CD8-positive, alpha-beta memory T cell (primary cell): ENCODE results near the gene SMPD3. TPM values are rescaled to one million over a fixed set of nuclear protein-coding genes. Genes with fewer than 3 reads are reported as not detected.

Experiments used
- CTCF ChIA-PET: fragments of 350-600 bp; sonication (Branson Sonifier 250); formaldehyde crosslinking; loops from one replicate; lab custom pipeline; 2021; ENCODE audit warnings: antibody characterized with exemption; lab: Charles Lee
- POLR2A ChIA-PET: fragments of 350-600 bp; sonication (Branson Sonifier 250); formaldehyde crosslinking; loops from one replicate; lab custom pipeline; 2021; ENCODE audit warnings: antibody characterized with exemption; lab: Charles Lee
- DNase-seq, 5 donors: peaks; one replicate each; pipeline versions ENCODE4 v3.0.0 to v3.0.0-alpha.2; 2020 to 2022; ENCODE audit warnings: mixed read lengths in 1 of 5
- H3K27ac ChIP-seq: one replicate; pipeline ENCODE4 v1.7.0; 2013; ENCODE audit warnings: low read depth, mild to moderate bottlenecking, low read length, moderate library complexity
- H3K27me3 ChIP-seq: 2 replicates; pipeline ENCODE4 v1.7.0; 2013; ENCODE audit warnings: low read length, mild to moderate bottlenecking; ENCODE audit not compliant: insufficient read depth, poor library complexity, severe bottlenecking
- H3K36me3 ChIP-seq: 2 replicates; pipeline ENCODE4 v1.7.0; 2013; ENCODE audit warnings: mild to moderate bottlenecking, low read length, moderate library complexity; ENCODE audit not compliant: insufficient read depth
- H3K4me1 ChIP-seq: 2 replicates; pipeline ENCODE4 v1.7.0; 2013; ENCODE audit warnings: mild to moderate bottlenecking, low read length, moderate library complexity; ENCODE audit not compliant: insufficient read depth
- H3K4me3 ChIP-seq: 2 replicates; pipeline ENCODE4 v1.7.0; 2013; ENCODE audit warnings: mild to moderate bottlenecking, low read length
- H3K9me3 ChIP-seq: 2 replicates; pipeline ENCODE4 v1.7.0; 2013; ENCODE audit warnings: mild to moderate bottlenecking, low read length
- H3K27ac Mint-ChIP-seq, 8 donors: one replicate each; pipeline ENCODE4 v1.8.0; 2020 to 2021; ENCODE audit warnings: mixed read lengths in 8 of 8, mild to moderate bottlenecking in 6 of 8, inconsistent platforms in 3 of 8, moderate library complexity in 3 of 8
- H3K27me3 Mint-ChIP-seq, 2 donors: one replicate each; pipeline ENCODE4 v1.8.0; 2020 to 2021; ENCODE audit warnings: mixed read lengths in 2 of 2, mild to moderate bottlenecking in 1 of 2, moderate library complexity in 1 of 2
- H3K36me3 Mint-ChIP-seq, 3 donors: one replicate each; pipeline ENCODE4 v1.8.0; 2020 to 2021; ENCODE audit warnings: mixed read lengths in 3 of 3, inconsistent platforms in 1 of 3, mild to moderate bottlenecking in 1 of 3
- H3K4me1 Mint-ChIP-seq, 3 donors: one replicate each; pipeline ENCODE4 v1.8.0; 2020 to 2021; ENCODE audit warnings: mixed read lengths in 3 of 3, inconsistent platforms in 1 of 3, mild to moderate bottlenecking in 1 of 3
- H3K4me3 Mint-ChIP-seq, 7 donors: one replicate each; pipeline ENCODE4 v1.8.0; 2020 to 2021; ENCODE audit warnings: mixed read lengths in 7 of 7, mild to moderate bottlenecking in 6 of 7, moderate library complexity in 4 of 7, inconsistent platforms in 2 of 7
- H3K9me3 Mint-ChIP-seq, 5 donors: one replicate each; pipeline ENCODE4 v1.8.0; 2020 to 2022; ENCODE audit warnings: mixed read lengths in 5 of 5, mild to moderate bottlenecking in 3 of 5, moderate library complexity in 2 of 5, inconsistent platforms in 1 of 5
- polyA plus RNA-seq: library from polyadenylated mRNA; unstranded; fragments of 300-500 nt; fragmentation: Illumina TruSeq; gene quantifications from one replicate; pipeline ENCODE4 v1.2.3, GENCODE V29; 2021
- total RNA-seq, 2 experiments: library from RNA; stranded (reverse); gene quantifications; one replicate each; pipeline ENCODE4 v1.2.3, GENCODE V29; 2021

The SMPD3 gene
- total and polyA plus RNA-seq, 3 experiments from 2014 or later = 0.15 to 1.6 (median 0.22) TPM

- Histone ChIP-seq H3K4me3 (no peak overlapping the region), H3K27me3 (no peaks in the 10 kb centered on the region), H3K36me3 (peaks cover 49% of the 10 kb centered on the region), H3K9me3 (no peaks in the 10 kb centered on the region), H3K4me1 (no peaks in the 10 kb centered on the region), H3K27ac (no peak overlapping the region)
- Mint-ChIP-seq H3K9me3 (no peaks in the 10 kb centered on the region), H3K4me3 (no peak overlapping the region), H3K27ac (no peak overlapping the region), H3K27me3 (no peaks in the 10 kb centered on the region), H3K4me1 (peaks cover 0 to 15% (median 3%) of the 10 kb centered on the region in 3 donors), H3K36me3 (peaks cover 13 to 90% (median 29%) of the 10 kb centered on the region in 3 donors)
- ChIA-PET POLR2A (interaction anchor here (0.7 kb wide), 1 partner anchor 535 kb away, joined by 3 read pairs; no protein-coding TSS in a partner anchor), CTCF (no interaction called here)
- no peak for DNase-seq
These were observed 105.7 kb downstream of the SMPD3 start for GRCh38 chr16:68342620-68343019.

DNA sequence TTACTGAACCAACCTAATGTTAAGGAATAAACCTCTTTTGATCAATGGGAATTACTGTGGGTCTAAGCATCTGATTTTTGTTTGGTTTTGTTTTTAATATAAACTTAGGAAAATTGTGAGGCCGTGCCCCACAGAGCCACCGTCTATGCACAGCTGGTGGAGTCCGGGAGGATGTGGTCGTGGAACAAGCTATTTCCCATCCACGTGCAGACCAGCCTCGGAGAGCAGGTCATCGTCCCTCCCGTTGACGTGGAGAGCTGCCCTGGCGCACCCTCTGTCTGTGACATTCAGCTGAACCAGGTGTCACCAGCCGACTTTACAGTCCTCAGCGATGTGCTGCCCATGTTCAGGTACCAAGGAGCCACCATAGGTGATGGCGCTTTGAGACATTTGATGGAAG is 109.1 kb downstream of the SMPD3 start:
- Mint-ChIP-seq H3K4me1 (no peaks in the 10 kb centered on the region), H3K27me3 (no peaks in the 10 kb centered on the region), H3K36me3 (peaks cover 13 to 83% (median 29%) of the 10 kb centered on the region in 3 donors), H3K4me3 (no peak overlapping the region), H3K27ac (peak overlapping the region in 1 of 8 donors; percentile 41), H3K9me3 (no peaks in the 10 kb centered on the region)
- no peak overlapping the region for H3K4me3 ChIP-seq
- CTCF ChIA-PET = interaction anchor here (0.8 to 1.8 kb wide), 5 partner anchors 10 to 78 kb away, joined by 3 to 6 read pairs (median 3); partner anchors contain the start of gene SLC7A6
- no peaks in the 10 kb centered on the region for H3K4me1 ChIP-seq
- no peak overlapping the region for H3K27ac ChIP-seq
- no peaks in the 10 kb centered on the region for H3K27me3 ChIP-seq
- peaks cover 40% of the 10 kb centered on the region for H3K36me3 ChIP-seq
- H3K9me3 ChIP-seq = no peaks in the 10 kb centered on the region
- no peak for DNase-seq
- POLR2A ChIA-PET = no interaction called here

DNA sequence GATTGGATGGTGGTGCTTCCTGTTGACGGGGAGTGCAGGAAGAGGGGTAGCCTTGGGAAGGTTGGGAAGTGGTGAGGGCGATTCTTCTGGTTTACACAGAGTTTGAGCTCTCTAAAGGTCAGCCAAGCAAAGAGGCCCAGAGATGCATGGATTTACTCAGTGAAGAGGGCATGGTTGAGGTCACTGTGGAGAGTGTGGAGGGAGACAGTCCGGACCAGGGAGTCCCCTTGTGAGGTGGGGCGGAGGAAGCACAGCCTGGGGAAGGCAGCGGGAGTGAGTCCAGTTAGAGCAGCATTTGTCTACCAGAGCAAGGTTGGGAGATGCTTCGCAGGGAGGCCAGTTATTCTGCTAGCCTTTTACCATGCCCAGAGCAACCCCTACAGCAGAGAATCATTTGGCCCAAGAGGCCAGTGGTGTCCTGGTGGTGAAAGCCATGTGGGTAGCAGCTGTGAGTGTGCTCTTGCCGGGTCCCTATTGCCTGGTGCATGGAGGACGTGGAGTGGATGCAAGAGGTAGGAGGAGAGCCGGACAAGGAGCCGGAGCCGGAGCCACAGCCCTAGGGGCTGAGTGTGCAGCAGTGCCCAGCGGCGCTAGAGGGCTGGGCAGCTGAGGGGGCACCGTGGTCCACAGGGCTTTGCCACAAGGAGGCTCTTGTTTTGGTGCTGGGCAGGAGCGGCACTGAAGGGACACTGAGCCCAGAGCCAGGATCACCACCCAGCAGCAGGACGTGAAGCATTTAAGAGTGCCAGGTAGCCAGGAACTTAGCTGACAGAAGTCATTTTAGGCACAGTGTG is 109.8 kb downstream of the SMPD3 start:
- no peak overlapping the region for H3K27ac Mint-ChIP-seq
- CTCF ChIA-PET = interaction anchor here (1.3 to 1.9 kb wide), 4 partner anchors 9 to 77 kb away, joined by 3 to 8 read pairs (median 6); no protein-coding TSS in a partner anchor
- no peak for DNase-seq
- H3K9me3 Mint-ChIP-seq = no peaks in the 10 kb centered on the region
- Histone ChIP-seq H3K4me3 (no peak overlapping the region), H3K36me3 (peaks cover 40% of the 10 kb centered on the region), H3K4me1 (no peaks in the 10 kb centered on the region), H3K27me3 (no peaks in the 10 kb centered on the region), H3K27ac (no peak overlapping the region), H3K9me3 (no peaks in the 10 kb centered on the region)
- peaks cover 13 to 84% (median 30%) of the 10 kb centered on the region in 3 donors for H3K36me3 Mint-ChIP-seq
- no peaks in the 10 kb centered on the region for H3K27me3 Mint-ChIP-seq
- H3K4me1 Mint-ChIP-seq = no peaks in the 10 kb centered on the region
- H3K4me3 Mint-ChIP-seq = no peak overlapping the region
- POLR2A ChIA-PET = no interaction called here

- Mint-ChIP-seq H3K4me1 (peaks cover 0 to 7% (median 0%) of the 10 kb centered on the region in 3 donors), H3K9me3 (no peaks in the 10 kb centered on the region), H3K27ac (peak overlapping the region in 1 of 8 donors; percentile 94), H3K27me3 (no peaks in the 10 kb centered on the region), H3K36me3 (peaks cover 8 to 74% (median 26%) of the 10 kb centered on the region in 3 donors), H3K4me3 (no peak overlapping the region)
- Histone ChIP-seq H3K36me3 (peaks cover 33% of the 10 kb centered on the region), H3K4me1 (peaks cover 9% of the 10 kb centered on the region), H3K4me3 (no peak overlapping the region), H3K27me3 (no peaks in the 10 kb centered on the region), H3K27ac (no peak overlapping the region), H3K9me3 (no peaks in the 10 kb centered on the region)
- DNase-seq = no peak
- ChIA-PET POLR2A (interaction anchor here (0.6 to 1.1 kb wide), 2 partner anchors 71 to 768 kb away, joined by 3 to 5 read pairs; partner anchors contain the start of gene SLC7A6), CTCF (interaction anchor here (22.5 kb wide), 1 partner anchor 74 kb away, joined by 405 read pairs; the partner anchor contains the start of gene SLC7A6)
These were observed 113.1 kb downstream of the SMPD3 start for GRCh38 chr16:68335175-68335574.

DNA sequence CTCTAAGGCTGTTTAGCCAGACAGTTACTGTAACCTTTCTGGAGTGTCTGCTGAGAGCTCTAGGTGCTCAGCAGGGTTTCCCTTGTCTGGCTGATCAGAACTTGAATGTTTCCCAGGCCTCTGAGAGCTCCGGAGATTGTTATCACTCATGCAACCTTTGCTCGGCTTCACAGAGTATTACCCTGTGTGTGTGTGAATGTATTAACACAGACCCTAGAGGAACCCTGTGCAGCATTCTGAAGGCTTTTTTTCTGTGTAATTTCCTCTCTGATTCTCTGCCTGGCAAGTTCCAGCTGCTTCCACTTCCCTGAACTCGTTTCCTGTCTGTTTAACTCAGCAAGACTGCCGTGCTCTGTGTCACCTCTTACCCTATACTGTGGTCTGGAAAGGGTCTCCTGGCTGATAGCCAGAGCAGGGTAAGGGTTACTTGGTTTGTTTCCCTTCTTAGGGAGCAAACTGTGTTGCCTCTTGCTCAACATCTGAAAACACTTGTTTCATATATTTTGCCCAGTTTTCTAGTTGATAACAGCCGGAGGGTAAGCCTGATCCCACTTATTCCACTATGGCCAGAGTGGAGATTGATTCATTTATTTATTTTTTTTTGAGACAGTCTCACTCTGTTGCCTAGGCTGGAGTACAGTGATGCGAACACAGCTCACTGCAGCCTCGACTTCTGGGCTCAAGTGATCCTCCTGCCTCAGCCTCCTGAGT is 115.7 kb downstream of the SMPD3 start:
- Mint-ChIP-seq H3K4me1 (peaks cover 3 to 12% (median 5%) of the 10 kb centered on the region in 3 donors), H3K4me3 (no peak overlapping the region), H3K27me3 (no peaks in the 10 kb centered on the region), H3K9me3 (no peaks in the 10 kb centered on the region), H3K36me3 (peaks cover under 1 to 59% (median 19%) of the 10 kb centered on the region in 3 donors), H3K27ac (peak overlapping the region in 3 of 8 donors; percentile 16 to 60 (median 38))
- Histone ChIP-seq H3K27ac (no peak overlapping the region), H3K27me3 (no peaks in the 10 kb centered on the region), H3K4me3 (no peak overlapping the region), H3K4me1 (peaks cover 12% of the 10 kb centered on the region), H3K36me3 (peaks cover 8% of the 10 kb centered on the region), H3K9me3 (no peaks in the 10 kb centered on the region)
- ChIA-PET POLR2A (interaction anchor here (0.6 kb wide), 1 partner anchor 184 kb away, joined by 4 read pairs; no protein-coding TSS in a partner anchor), CTCF (interaction anchor here (1.2 to 22.5 kb wide), 2 partner anchors 49 to 72 kb away, joined by 6 to 405 read pairs; partner anchors contain the start of gene SLC7A6)
- DNase-seq = no peak

DNA sequence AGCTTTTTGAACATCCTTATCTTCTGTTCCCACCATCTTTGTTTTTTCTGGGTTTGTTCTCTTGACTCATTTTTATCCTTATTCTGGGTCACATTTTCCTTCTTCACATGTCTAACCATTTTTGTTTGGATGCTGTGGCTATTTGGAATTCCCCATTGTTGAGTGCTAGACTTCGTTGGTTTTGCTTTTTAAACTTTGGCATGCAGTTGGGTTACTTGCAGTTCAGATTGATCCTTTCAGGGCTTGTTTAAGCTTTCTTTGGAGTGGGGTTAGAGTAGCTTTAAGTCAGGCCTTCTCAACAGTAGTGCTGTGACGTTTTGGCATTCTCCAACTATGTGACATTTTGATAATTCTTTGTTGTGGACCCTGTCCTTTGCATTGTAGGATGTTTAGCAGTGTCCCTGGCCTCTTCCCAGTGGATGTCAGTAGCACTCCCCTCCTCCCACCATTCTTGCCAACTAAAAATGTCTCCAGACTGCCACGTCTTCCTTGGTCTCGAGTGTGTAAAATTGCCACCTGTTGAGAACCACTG is 116.4 kb downstream of the SMPD3 start:
- POLR2A ChIA-PET = no interaction called here
- Mint-ChIP-seq H3K9me3 (no peaks in the 10 kb centered on the region), H3K4me3 (no peak overlapping the region), H3K27me3 (no peaks in the 10 kb centered on the region), H3K4me1 (peaks cover 3 to 12% (median 5%) of the 10 kb centered on the region in 3 donors), H3K27ac (peak overlapping the region in 2 of 8 donors; percentile 16 to 38), H3K36me3 (peaks cover 0 to 57% (median 14%) of the 10 kb centered on the region in 3 donors)
- Histone ChIP-seq H3K27ac (no peak overlapping the region), H3K27me3 (no peaks in the 10 kb centered on the region), H3K4me3 (no peak overlapping the region), H3K9me3 (no peaks in the 10 kb centered on the region), H3K36me3 (peaks cover 3% of the 10 kb centered on the region), H3K4me1 (peaks cover 12% of the 10 kb centered on the region)
- CTCF ChIA-PET = interaction anchor here (1.2 to 22.5 kb wide), 2 partner anchors 48 to 71 kb away, joined by 6 to 405 read pairs; partner anchors contain the start of gene SLC7A6
- DNase-seq = no peak

DNA sequence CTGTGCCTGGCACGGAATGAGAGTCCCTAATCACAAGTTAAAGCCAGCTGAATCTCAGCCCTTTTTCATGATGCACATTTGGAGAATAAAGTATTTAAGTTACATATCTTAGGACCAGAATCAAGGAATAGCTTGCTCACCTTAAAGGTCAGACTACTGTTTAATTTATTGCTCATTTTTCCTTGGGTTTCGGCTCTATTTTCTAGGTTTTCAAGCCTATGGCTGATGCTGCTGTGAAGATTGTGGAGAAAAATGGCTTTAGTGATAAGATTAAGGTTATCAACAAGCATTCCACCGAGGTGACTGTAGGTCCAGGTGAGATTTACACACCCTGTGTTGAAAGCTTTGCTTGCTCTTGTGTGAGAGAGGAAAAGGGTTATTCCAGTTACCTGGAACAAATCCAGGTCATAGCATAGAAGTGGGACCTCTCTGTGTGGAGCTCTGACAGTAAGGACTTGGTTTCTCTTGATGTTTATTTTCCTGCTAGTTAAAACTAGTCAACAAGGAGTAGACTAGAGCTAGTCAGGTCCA is 119.4 kb downstream of the SMPD3 start:
- DNase-seq = no peak
- ChIA-PET CTCF (interaction anchor here (0.6 to 22.5 kb wide), 34 partner anchors 9 to 257 kb away, joined by 3 to 405 read pairs (median 5); partner anchors contain the start of genes PLA2G15, PRMT7, SLC7A6 and SLC7A6OS), POLR2A (interaction anchor here (0.6 to 3.6 kb wide), 3 partner anchors 65 to 258 kb away, joined by 3 to 14 read pairs (median 5); partner anchors contain the start of gene SLC7A6)
- H3K36me3 ChIP-seq = peaks cover 15% of the 10 kb centered on the region
- H3K9me3 ChIP-seq = no peaks in the 10 kb centered on the region
- H3K27me3 Mint-ChIP-seq = no peaks in the 10 kb centered on the region
- peaks cover 12% of the 10 kb centered on the region for H3K4me1 ChIP-seq
- H3K4me1 Mint-ChIP-seq = peaks cover 3 to 12% (median 5%) of the 10 kb centered on the region in 3 donors
- peaks cover 0 to 61% (median 11%) of the 10 kb centered on the region in 3 donors for H3K36me3 Mint-ChIP-seq
- H3K4me3 ChIP-seq = no peak overlapping the region
- H3K27ac ChIP-seq = no peak overlapping the region
- H3K27me3 ChIP-seq = no peaks in the 10 kb centered on the region
- no peak overlapping the region for H3K4me3 Mint-ChIP-seq
- peak overlapping the region in 5 of 8 donors; percentile 7 to 74 (median 26) for H3K27ac Mint-ChIP-seq
- no peaks in the 10 kb centered on the region for H3K9me3 Mint-ChIP-seq
